SK-N-DZ (cell line): ENCODE results near the gene MAP7. TPM values are rescaled to one million over a fixed set of nuclear protein-coding genes. Genes with fewer than 3 reads are reported as not detected.
"Not testable (repeated sequence)": the region's sequence is repeated elsewhere in the genome, so short reads cannot be mapped to it uniquely, and the experiment has no call there.

Source experiments
- DNase-seq: peaks from one replicate; pipeline ENCODE4 v3.0.0-alpha.2; 2015; ENCODE audit warnings: low spot score
- polyA plus RNA-seq, 2 experiments: library from polyadenylated mRNA; depleted of rRNA; stranded (reverse); fragments of >200 nt; gene quantifications; 2 replicates each; pipeline ENCODE4 v1.2.3, GENCODE V29; 2014

Gene MAP7
- 2.5 TPM in 2 replicates for polyA plus RNA-seq (2014; cell fraction: cytosol; rRNA removed)
- 2.5 and 3.0 TPM in 2 replicates for polyA plus RNA-seq (2014; cell fraction: nucleus; rRNA removed)

GRCh38 chr6:136550330-136551071, at the start of gene MAP7:
TSS of gene MAP7 (minus strand) at chr6:136550422. CDS start at chr6:136550408, 14 bp downstream.
- peak; percentile 34 for DNase-seq

- no peak for DNase-seq
These were observed 49.2 kb upstream of the MAP7 start for GRCh38 chr6:136599329-136600011.

- DNase-seq, result no peak
These were observed 47.8 kb upstream of the MAP7 start for GRCh38 chr6:136598048-136598447.

- no peak for DNase-seq
These were observed 44.4 kb upstream of the MAP7 start for GRCh38 chr6:136594671-136595070.

- no peak for DNase-seq
These were observed 43.7 kb upstream of the MAP7 start for GRCh38 chr6:136593748-136594490.

GRCh38 chr6:136592930-136593673, 42.9 kb upstream of the MAP7 start:
- DNase-seq, result no peak

- DNase-seq, result no peak
These were observed 41.4 kb upstream of the MAP7 start for GRCh38 chr6:136591617-136592016.

GRCh38 chr6:136590846-136591245, 40.6 kb upstream of the MAP7 start:
- DNase-seq, result not testable (repeated sequence)

- no peak for DNase-seq
These were observed 37.3 kb upstream of the MAP7 start for GRCh38 chr6:136587527-136587926.

GRCh38 chr6:136586295-136586694, 36.1 kb upstream of the MAP7 start:
- DNase-seq, result no peak

- DNase-seq, result not testable (repeated sequence)
These were observed 35.3 kb upstream of the MAP7 start for GRCh38 chr6:136585523-136585922.

GRCh38 chr6:136584290-136584689, 34.1 kb upstream of the MAP7 start:
- not testable (repeated sequence) for DNase-seq

GRCh38 chr6:136582711-136583471, 32.7 kb upstream of the MAP7 start:
- no peak for DNase-seq

- DNase-seq, result no peak
These were observed 29.6 kb upstream of the MAP7 start for GRCh38 chr6:136579800-136580199.

- DNase-seq, result no peak
These were observed 26.6 kb upstream of the MAP7 start for GRCh38 chr6:136576821-136577220.

- no peak for DNase-seq
These were observed 21.3 kb upstream of the MAP7 start for GRCh38 chr6:136571496-136571895.

- DNase-seq, result no peak
These were observed 20.8 kb upstream of the MAP7 start for GRCh38 chr6:136571065-136571464.

- no peak for DNase-seq
These were observed 17.9 kb upstream of the MAP7 start for GRCh38 chr6:136568129-136568528.

- DNase-seq, result no peak
These were observed 17.5 kb upstream of the MAP7 start for GRCh38 chr6:136567688-136568087.

GRCh38 chr6:136566851-136567250, 16.6 kb upstream of the MAP7 start:
- DNase-seq, result no peak

GRCh38 chr6:136566007-136566487, 15.8 kb upstream of the MAP7 start:
- DNase-seq, result no peak
